ENCODE measurements around the gene EMILIN1. TPM values are rescaled to one million over a fixed set of nuclear protein-coding genes. Genes with fewer than 3 reads are reported as not detected.

The EMILIN1 gene
- total and polyA plus RNA-seq, 10 of the 15 experiments (the other 5 are each of a cell fraction or from before 2014, with no cell fraction given) = 0.01 to 2.3 (median 1.2) TPM; not detected in 2

GRCh38 chr2:27086090-27086723 lies 7.8 kb downstream of the EMILIN1 start (continued):
- TF ChIP-seq NR2C2 (IDR thresholded peaks at IDR 0.05; ENCODE audit: borderline replicate concordance, control insufficient read depth, insufficient read length, low read depth) (no peak), POLR2A (IDR thresholded peaks at IDR 0.05; ENCODE audit: low read depth, low read length) (peak; percentile 80), ZNF592 (IDR thresholded peaks at IDR 0.05) (peak; percentile 80), ZNF24 (IDR thresholded peaks at IDR 0.05) (peak; percentile 60; the same call in 1 of the 2 replicates), MXI1 (IDR thresholded peaks at IDR 0.05; ENCODE audit: low read depth, low read length) (peak; percentile 83), ATF2 (IDR thresholded peaks at IDR 0.05; ENCODE audit: low read length) (no peak), EED (IDR thresholded peaks at IDR 0.05; ENCODE audit: low read depth) (no peak), POLR2AphosphoS5 (IDR thresholded peaks at IDR 0.05; ENCODE audit: low read length) (peak; percentile 46; the same call in 1 of the 2 replicates), BHLHE40 (IDR thresholded peaks at IDR 0.05; ENCODE audit: borderline replicate concordance in 1 of 2, low read depth in 2 of 2, low read length in 1 of 2) (peak; percentile 98 to 100), MEF2B (IDR thresholded peaks at IDR 0.05; ENCODE audit: partially characterized antibody, poor library complexity, severe bottlenecking) (peak; percentile 30), TARDBP (IDR thresholded peaks at IDR 0.05; ENCODE audit: borderline replicate concordance) (no peak), BCLAF1 (IDR thresholded peaks at IDR 0.05) (no peak), ATF3 (IDR thresholded peaks at IDR 0.05; ENCODE audit: borderline replicate concordance, extremely low read depth, low read depth, low read length) (peak; percentile 61; the same call in 1 of the 2 replicates), HCFC1 (IDR thresholded peaks at IDR 0.05; ENCODE audit: low read length) (peak; percentile 54), ZNF217 (IDR thresholded peaks at IDR 0.05) (no peak; the same call in 1 of the 2 replicates), SP1 (IDR thresholded peaks at IDR 0.05; ENCODE audit: low read depth, low read length) (peak; percentile 65), IKZF1 (conservative IDR thresholded peaks at IDR 0.05) (peak; percentile 41; the same call in 1 of the 2 replicates), TAF1 (IDR thresholded peaks at IDR 0.05; ENCODE audit: borderline replicate concordance, low read depth, low read length) (peak; percentile 43; the same call in 1 of the 2 replicates)
- TF ChIP-seq, protein P1, sequence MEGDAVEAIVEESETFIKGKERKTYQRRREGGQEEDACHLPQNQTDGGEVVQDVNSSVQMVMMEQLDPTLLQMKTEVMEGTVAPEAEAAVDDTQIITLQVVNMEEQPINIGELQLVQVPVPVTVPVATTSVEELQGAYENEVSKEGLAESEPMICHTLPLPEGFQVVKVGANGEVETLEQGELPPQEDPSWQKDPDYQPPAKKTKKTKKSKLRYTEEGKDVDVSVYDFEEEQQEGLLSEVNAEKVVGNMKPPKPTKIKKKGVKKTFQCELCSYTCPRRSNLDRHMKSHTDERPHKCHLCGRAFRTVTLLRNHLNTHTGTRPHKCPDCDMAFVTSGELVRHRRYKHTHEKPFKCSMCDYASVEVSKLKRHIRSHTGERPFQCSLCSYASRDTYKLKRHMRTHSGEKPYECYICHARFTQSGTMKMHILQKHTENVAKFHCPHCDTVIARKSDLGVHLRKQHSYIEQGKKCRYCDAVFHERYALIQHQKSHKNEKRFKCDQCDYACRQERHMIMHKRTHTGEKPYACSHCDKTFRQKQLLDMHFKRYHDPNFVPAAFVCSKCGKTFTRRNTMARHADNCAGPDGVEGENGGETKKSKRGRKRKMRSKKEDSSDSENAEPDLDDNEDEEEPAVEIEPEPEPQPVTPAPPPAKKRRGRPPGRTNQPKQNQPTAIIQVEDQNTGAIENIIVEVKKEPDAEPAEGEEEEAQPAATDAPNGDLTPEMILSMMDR (IDR thresholded peaks at IDR 0.05 in 2 of 3, conservative IDR thresholded peaks at IDR 0.05 in 1 of 3; ENCODE audit: control insufficient read depth in 2 of 3, extremely low read depth in 1 of 3, insufficient read depth in 1 of 3, low read depth in 3 of 3, low read length in 3 of 3) = peak; percentile 77 to 95 (median 83)

Measured in GM12878 (cell line).